Measurements from ENCODE around the gene PUSL1. TPM values are rescaled to one million over a fixed set of nuclear protein-coding genes. Genes with fewer than 3 reads are reported as not detected.

The PUSL1 gene
- total RNA-seq, 1 donor from 2014 or later = 45.5 TPM

DNA sequence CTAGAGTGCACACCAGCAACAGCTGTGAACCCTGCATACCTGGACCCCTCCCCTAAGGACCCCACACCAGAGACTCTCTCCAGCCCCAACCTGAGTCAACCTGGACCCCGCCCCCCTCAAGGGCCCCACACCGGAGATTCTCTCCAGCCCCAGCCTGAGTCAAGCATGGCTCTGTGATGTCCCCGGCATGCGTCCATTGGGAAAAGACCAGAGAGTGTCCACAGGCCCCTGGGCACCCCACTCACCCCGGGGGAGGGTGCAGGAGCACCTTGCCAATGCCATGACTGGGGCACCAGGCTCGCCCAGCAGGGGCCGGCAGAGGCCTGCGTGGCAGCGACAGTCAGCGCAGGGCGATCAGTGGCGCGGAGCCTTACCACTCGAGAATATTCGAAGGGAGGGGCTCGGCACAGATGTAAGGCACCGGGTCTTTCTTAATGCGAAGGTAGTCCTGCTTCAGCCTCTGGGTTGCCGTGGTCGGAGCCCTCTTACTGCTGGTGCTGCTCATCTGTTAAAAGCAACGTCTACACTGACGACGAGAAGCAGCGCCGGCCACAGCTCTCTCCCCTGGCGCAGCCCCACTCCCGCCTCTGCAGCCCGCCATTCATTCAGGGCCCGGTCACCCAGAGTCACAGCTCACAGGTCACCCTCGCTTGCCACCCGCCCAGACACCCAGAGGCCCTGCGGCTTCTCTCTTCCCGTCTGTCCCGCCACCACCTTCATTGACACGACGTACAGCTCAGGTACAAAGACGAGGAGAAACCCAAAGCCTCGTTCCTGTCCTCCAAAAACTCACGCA, 40.7 kb upstream of the PUSL1 start:
- peaks cover 9% of the 10 kb centered on the region for H3K27me3 Mint-ChIP-seq (ENCODE audit: unreplicated experiment)
- no peaks in the 10 kb centered on the region for H3K36me3 Mint-ChIP-seq (ENCODE audit: unreplicated experiment)
- DNase-seq = no peak
- peaks cover 11% of the 10 kb centered on the region for H3K9me3 Mint-ChIP-seq (ENCODE audit: unreplicated experiment)
- H3K4me1 Mint-ChIP-seq (ENCODE audit: low read depth, unreplicated experiment) = peaks cover 25% of the 10 kb centered on the region
- H3K4me3 Mint-ChIP-seq (ENCODE audit: unreplicated experiment) = no peak overlapping the region
- H3K27ac Mint-ChIP-seq (ENCODE audit: unreplicated experiment) = no peak overlapping the region
- TF ChIP-seq CTCF (IDR thresholded peaks at IDR 0.05; ENCODE audit: partially characterized antibody, unreplicated experiment) = no peak

- DNase-seq = no peak
- no peak for TF ChIP-seq CTCF (IDR thresholded peaks at IDR 0.05; ENCODE audit: partially characterized antibody, unreplicated experiment)
- Mint-ChIP-seq H3K27me3 (ENCODE audit: unreplicated experiment) (peaks cover 11% of the 10 kb centered on the region), H3K4me1 (ENCODE audit: low read depth, unreplicated experiment) (peaks cover 25% of the 10 kb centered on the region), H3K9me3 (ENCODE audit: unreplicated experiment) (peaks cover 16% of the 10 kb centered on the region), H3K4me3 (ENCODE audit: unreplicated experiment) (no peak overlapping the region), H3K36me3 (ENCODE audit: unreplicated experiment) (no peaks in the 10 kb centered on the region), H3K27ac (ENCODE audit: unreplicated experiment) (no peak overlapping the region)
These were observed 40.1 kb upstream of the PUSL1 start for GRCh38 chr1:1268284-1268682.

- no peak for TF ChIP-seq CTCF (IDR thresholded peaks at IDR 0.05; ENCODE audit: partially characterized antibody, unreplicated experiment)
- Mint-ChIP-seq H3K4me1 (ENCODE audit: low read depth, unreplicated experiment) (peaks cover 32% of the 10 kb centered on the region), H3K27ac (ENCODE audit: unreplicated experiment) (peak overlapping the region; percentile 73), H3K4me3 (ENCODE audit: unreplicated experiment) (peak overlapping the region; percentile 77), H3K36me3 (ENCODE audit: unreplicated experiment) (no peaks in the 10 kb centered on the region), H3K9me3 (ENCODE audit: unreplicated experiment) (peaks cover 16% of the 10 kb centered on the region), H3K27me3 (ENCODE audit: unreplicated experiment) (peaks cover 14% of the 10 kb centered on the region)
- no peak for DNase-seq
These were observed 37.6 kb upstream of the PUSL1 start for GRCh38 chr1:1270813-1271212.

DNA sequence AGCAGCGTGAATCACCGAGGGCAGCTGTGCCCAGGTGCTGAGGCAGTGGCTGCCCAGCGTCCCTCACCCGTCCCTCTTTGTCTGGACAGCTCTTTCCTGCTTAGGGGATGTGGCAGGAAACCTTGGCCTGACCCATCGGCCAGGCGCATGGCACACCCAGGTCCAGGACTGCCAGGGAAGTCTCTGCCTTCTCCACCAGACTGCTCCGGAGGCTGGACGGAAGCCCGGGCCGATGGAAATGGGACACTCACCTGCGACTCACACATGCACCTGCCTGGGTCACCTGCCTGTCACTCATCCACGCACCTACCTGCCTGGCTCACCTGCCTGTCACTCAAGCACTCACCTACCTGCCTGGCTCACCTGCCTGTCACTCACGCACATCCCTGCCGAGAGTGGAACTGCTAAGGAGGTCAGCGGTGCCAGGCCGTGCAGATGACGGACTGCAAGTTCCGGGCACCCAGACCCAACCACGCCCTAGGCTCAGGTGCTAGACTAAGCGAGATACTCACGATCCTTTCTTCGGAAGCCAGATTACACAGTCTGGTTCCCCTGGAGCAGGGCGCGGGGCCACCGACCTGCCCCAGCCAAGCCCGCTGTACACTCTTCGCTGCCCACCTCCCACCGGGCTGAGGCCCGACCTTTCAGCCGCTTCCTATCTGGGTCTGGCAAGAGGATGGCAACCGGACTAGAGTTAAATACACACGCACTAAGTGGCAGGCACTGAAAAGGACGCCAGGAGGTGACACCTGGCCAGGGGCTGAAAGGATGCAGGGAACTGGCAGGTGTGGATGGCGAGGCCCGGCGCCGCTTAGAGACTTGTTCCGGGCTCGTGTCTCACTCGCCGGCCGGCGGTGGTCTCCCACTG, 35.8 kb upstream of the PUSL1 start:
- Mint-ChIP-seq H3K27ac (ENCODE audit: unreplicated experiment) (peak overlapping the region; percentile 90), H3K36me3 (ENCODE audit: unreplicated experiment) (no peaks in the 10 kb centered on the region), H3K27me3 (ENCODE audit: unreplicated experiment) (peaks cover 14% of the 10 kb centered on the region), H3K4me1 (ENCODE audit: low read depth, unreplicated experiment) (peaks cover 33% of the 10 kb centered on the region), H3K4me3 (ENCODE audit: unreplicated experiment) (peak overlapping the region; percentile 90), H3K9me3 (ENCODE audit: unreplicated experiment) (peaks cover 14% of the 10 kb centered on the region)
- DNase-seq = peak; percentile 21
- TF ChIP-seq CTCF (IDR thresholded peaks at IDR 0.05; ENCODE audit: partially characterized antibody, unreplicated experiment) = no peak

DNA sequence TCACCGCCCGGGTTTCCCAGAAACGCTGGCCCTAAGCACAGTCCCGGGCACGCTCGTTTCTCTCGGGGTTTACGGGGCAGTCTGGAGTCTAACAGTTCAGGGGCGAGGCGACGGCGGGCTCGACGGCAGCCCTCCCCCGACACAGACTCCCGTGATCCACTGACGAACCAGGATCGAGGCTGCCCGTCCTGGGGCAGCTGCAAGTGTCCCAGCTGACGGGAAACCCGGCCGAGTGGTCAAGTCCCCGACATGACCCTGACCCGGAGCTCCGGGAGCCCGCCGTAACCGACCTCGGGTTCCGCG, 35.2 kb upstream of the PUSL1 start:
- Mint-ChIP-seq H3K4me1 (ENCODE audit: low read depth, unreplicated experiment) (peaks cover 33% of the 10 kb centered on the region), H3K4me3 (ENCODE audit: unreplicated experiment) (peak overlapping the region; percentile 90), H3K27ac (ENCODE audit: unreplicated experiment) (peak overlapping the region; percentile 90), H3K27me3 (ENCODE audit: unreplicated experiment) (peaks cover 14% of the 10 kb centered on the region), H3K9me3 (ENCODE audit: unreplicated experiment) (peaks cover 14% of the 10 kb centered on the region), H3K36me3 (ENCODE audit: unreplicated experiment) (no peaks in the 10 kb centered on the region)
- no peak for TF ChIP-seq CTCF (IDR thresholded peaks at IDR 0.05; ENCODE audit: partially characterized antibody, unreplicated experiment)
- DNase-seq = no peak

Data from glutamatergic neuron (in vitro differentiated cells).